Measurements from ENCODE around the gene ZNF28.
"Not testable (repeated sequence)": the region's sequence is repeated elsewhere in the genome, so short reads cannot be mapped to it uniquely, and the experiment has no call there.

Gene ZNF28

GRCh38 chr19:52821204-52821960 is at the start of gene ZNF28:
Gene ZNF28, minus strand, starts transcription at chr19:52821633. Its CDS starts 3,675 bp downstream, at chr19:52817958.
- peak; percentile 76 for DNase-seq

DNA sequence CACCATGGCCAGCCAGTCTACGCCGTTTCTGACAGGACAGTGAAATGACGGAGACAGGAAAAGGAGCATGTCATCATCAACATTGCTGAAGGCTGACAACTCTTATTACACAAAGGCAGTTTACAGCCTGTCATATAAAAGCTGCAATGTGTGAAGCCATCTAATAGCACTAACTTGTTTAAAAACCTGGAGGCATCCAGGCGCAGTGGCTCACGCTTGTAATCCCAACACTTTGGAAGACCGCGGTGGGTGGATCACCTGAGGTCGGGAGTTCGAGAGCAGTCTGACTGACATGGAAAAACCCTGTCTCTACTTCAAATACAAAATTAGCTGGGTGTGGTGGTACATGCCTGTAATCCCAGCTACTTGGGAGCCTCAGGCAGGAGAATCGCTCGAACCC is 46.6 kb upstream of the ZNF28 start:
- DNase-seq, result not testable (repeated sequence)

DNA sequence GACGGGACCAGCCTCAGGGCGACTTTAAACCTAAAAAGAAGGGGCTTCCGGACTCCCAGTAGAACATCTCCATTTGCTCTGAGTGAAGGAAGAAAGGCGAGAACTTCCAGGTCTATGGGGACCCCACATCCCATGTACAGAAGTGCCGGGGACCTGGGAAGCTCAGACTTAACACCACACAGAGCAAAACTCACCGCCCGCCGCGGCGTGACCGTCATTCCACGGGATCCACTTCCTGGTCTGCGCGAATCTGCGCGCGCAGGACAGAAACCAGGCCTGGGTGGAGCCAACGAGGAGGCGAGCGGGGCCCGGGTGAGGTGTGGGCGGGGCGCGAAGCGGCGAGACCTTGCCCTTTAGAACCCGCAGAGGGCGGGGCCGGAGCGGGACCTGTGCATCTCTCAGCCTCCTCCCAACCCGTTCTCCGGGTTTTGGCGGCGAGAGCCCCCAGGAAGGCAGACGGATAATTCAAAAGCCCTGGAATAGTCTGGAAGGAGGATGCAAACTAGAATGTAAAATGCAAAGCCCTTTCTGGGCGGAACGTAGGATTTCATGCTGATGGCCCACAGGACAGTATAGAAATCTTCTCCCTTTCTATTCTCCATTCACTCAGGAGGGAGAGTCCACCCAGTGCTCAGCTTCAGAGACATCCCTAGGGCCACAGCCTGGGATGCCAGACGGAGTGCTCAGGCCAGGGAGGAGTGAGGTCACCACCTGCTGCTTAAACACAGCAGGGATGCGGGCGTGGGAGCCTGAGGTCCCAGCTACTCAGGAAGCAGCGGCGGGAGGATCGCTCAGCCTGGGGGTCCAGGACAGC is 36.2 kb upstream of the ZNF28 start, which contains the start of gene ZNF468:
ZNF468 (minus strand) TSS at position 242 of the 814 bp plus-strand sequence. CDS start 3,347 bp downstream, outside the sequence.
- peak; percentile 80 for DNase-seq

- not testable (repeated sequence) for DNase-seq
Measured at GRCh38 chr19:52856540-52857377, 35.3 kb upstream of the ZNF28 start.

DNA sequence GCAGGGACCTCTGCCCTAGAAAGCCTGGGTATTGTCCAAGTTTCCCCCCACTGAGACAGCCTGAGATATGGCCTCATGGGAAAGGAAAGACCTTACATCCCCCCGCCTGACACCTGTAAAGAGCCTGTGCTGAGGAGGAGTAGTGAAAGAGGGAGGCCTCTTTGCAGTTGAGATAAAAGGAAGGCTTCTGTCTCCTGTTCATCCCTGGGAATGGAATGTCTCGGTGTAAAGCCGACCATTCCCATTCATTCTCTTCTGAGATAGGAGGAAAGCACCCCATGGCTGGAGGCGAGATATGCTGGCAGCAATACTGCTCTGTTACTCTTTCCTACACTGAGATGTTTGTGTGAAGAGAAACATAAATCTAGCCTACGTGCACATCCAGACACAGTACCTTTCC is 25.9 kb upstream of the ZNF28 start:
- DNase-seq, result not testable (repeated sequence)

- DNase-seq, result not testable (repeated sequence)
Measured at GRCh38 chr19:52840825-52841465, 19.5 kb upstream of the ZNF28 start.

DNA sequence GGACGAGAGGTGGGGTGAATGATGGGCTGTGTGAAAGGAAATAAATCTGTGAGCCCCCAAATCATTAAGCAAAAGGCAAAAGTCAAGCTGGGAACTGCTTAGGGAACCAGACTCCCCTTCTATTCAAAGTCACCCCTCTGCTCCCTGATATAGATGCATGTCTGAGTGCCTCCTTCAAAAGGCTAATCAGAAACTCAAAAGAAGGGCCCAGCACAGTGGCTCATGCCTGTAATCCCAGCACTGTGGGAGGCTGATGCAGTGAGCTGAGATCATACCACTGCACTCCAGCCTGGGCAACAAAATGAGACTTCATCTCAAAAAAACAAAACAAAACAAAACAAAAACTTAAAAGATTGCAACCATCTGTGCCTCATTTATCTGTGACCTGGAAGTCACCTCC is 12.9 kb upstream of the ZNF28 start:
- not testable (repeated sequence) for DNase-seq

- DNase-seq, result not testable (repeated sequence)
Measured at GRCh38 chr19:52833541-52833940, 12.1 kb upstream of the ZNF28 start.

DNA sequence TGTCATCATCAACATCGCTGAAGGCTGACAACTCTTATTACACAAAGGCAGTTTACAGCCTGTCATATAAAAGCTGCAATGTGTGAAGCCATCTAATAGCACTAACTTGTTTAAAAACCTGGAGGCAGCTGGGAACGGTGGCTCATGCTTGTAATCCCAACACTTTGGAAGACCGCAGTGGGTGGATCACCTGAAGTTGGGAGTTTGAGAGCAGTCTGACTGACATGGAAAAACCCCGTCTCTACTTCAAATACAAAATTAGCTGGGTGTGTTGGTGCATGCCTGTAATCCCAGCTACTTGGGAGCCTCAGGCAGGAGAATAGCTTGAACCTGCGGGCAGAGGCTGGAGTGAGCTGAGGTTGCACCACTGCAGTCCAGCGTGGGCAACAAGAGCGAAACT is 8.4 kb upstream of the ZNF28 start:
- not testable (repeated sequence) for DNase-seq

DNA sequence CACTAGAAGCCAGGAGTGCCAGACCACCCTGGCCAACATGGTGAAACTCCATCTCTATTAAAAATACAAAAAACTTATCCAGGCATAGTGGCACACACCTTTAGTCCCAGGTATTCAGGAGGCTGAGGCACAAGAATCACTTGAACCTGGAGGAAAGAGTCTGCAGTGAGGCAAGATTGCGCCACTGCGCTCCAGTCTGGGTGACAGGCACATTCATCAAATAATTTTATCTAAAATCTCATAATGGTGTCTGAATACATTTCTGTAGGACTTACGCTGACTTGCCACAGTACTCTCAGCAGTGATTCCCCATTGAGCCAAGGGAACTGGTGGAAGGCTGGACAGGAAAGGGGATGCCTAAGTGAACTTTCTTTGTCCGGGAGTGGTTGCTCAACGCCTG is 4.3 kb upstream of the ZNF28 start:
- DNase-seq, result no peak

DNA sequence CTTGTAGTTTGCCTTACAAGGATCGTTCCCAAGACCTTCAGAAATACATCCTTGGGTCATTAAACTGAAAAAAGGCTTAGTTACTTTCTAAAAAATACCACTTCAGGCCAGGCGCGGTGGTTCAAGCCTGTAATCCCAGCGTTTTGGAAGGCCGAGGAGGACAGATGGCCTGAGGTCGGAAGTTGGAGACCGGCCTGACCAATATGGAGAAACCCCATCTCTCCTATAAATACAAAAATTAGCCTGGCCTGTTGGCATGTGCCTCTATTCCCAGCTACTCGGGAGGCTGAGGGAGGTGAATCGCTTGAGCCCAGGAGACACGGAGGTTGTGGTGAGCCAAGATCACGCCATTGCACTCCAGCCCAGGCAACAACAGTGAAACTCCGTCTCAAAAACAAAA is 2.2 kb upstream of the ZNF28 start:
- DNase-seq, result no peak

GRCh38 chr19:52820472-52821203 is 795 bp downstream of the ZNF28 start:
- DNase-seq, result peak; percentile 47

- DNase-seq, result no peak
Measured at GRCh38 chr19:52809801-52810200, 11.6 kb downstream of the ZNF28 start.

DNA sequence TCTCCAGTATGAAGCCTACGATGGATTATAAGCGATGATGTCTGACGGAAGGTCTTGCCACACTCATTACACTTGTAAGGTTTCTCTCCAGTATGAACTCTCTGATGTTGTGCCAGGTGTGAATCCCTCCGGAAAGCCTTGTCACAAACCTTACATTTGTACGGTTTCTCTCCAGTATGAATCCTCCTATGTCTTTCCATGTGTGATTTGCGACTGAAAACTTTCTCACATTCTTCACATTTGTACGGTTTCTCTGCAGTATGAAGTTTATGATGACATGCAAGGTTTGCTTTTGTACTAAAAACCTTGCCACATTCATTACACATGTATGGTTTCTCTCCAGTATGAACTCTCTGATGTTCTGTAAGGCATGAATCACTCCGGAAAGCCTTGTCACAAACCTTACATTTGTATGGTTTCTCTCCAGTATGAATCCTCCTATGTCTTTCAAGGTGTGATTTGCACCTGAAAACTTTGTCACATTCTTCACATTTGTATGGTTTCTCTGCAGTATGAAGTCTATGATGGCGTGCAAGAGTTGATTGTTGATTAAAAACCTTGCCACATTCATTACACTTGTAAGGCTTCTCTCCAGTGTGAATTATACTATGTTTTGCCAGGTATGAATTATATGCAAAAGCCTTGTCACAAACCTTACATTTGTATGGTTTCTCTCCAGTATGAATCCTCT is 21.3 kb downstream of the ZNF28 start:
- not testable (repeated sequence) for DNase-seq

DNA sequence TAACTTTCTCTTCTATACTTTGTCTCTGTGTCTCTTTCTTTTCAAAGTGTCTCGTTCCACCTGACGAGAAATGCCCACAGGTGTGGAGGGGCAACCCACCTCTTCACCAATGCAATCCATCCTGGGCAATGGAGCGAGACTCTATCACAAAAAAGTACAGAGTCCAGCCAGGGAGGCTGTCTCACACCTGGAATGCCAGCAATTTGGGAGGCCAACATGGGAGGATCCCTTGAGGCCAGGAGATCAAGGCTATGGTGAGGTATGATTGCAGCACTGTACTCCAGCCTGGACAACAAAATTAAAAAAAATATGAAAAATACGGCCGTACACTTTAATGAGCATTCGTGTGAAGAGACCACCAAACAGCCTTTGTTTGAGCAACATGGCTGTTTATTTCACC is 32.0 kb downstream of the ZNF28 start:
- no peak for DNase-seq

- DNase-seq, result peak; percentile 88
Measured at GRCh38 chr19:52786464-52787354, 34.7 kb downstream of the ZNF28 start, which contains the start of gene ZNF600. Gene ZNF600, minus strand, starts transcription at chr19:52786791. Its CDS starts 7,903 bp downstream, at chr19:52778888.

- no peak for DNase-seq
Measured at GRCh38 chr19:52786078-52786463, 35.4 kb downstream of the ZNF28 start.

GRCh38 chr19:52785506-52785905 is 35.9 kb downstream of the ZNF28 start:
- DNase-seq, result no peak

DNA sequence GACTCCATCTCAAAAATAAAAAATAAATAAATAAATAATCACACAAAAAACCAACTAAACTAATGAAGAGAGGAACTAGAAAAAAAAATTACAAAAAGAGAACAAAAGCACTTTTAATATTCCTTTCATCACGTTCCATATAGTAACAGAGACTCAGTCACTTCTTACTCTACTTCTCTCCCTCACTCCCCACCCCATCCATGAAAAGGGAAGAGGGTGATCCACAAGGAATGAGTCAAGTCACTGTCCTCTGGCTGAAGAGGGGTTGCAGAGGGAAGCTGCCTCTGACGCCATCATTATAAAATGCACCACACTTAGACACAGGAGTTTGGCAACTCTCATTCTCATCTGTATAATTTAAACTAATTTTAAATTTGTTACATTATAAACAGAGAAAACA is 38.6 kb downstream of the ZNF28 start:
- not testable (repeated sequence) for DNase-seq

DNA sequence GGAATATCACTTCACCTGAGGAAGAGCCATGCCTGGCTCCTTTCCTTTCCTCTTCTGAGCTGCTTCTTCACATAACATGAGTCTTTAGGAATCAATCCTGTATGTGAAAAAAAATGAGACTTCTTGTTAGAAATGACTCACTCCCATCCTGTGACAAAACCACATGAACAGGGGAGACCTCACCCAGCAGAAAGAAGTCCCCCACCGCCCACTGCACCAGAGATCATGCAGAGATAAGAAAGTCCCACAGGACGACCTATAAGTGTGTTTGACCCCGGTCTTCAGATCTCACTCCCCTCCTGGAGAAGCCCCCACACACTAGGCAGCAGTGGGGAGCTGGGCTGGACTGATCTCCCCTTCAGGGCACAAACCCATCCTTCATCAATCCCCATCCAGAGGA is 42.6 kb downstream of the ZNF28 start:
- peak; percentile 36 for DNase-seq

All from stimulated activated CD4-positive, alpha-beta T cell treated with anti-CD3 and anti-CD28 coated beads, Interleukin-15, amount 100 ng/mL, for 24 hours (primary cell).